DMS79 (cell line): Measurements from ENCODE around the gene DMD.

ENCODE experiments used
- DNase-seq: peaks from one replicate; lab custom pipeline; 2025; lab: John Stamatoyannopoulos, UW

Gene DMD

DNA sequence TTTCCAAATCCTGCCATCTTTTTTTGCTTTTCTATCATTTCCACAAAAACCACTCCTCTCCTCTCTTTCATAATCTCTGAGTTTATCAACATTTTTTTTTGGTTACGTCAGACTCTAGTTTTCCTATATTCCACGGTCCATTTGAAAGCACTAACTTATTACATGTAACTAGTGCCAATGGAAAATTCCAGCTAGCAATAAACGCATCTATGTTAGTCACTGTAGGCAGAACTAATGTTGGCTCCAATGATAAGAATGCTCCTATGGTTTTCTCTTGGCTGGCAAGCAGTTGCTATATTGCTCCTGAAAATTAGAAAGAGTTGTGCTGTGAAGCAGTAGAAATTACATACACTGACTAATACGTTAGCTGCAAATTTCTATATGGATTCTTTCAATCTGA is 1504.9 kb downstream of the DMD start:
- no peak for DNase-seq

DNA sequence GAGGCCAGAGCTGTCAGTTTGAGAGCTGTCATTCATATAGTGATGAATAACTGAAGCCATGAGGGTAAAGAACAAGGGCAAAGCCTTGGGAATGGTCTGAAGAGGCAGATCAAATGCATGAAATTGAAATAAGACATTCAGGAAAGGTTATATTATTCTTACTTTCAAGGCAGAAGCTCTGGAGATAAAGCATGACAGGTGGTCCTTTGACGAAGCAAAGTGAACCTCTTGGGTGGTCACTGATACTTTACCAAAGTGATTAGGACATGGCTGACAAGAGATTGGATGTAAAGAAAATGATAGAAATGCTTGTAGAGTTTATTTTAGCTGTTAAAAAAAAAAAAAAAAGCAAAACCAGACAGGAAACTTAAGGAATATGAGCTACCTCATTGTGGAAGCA is 1505.5 kb downstream of the DMD start:
- no peak for DNase-seq

DNA sequence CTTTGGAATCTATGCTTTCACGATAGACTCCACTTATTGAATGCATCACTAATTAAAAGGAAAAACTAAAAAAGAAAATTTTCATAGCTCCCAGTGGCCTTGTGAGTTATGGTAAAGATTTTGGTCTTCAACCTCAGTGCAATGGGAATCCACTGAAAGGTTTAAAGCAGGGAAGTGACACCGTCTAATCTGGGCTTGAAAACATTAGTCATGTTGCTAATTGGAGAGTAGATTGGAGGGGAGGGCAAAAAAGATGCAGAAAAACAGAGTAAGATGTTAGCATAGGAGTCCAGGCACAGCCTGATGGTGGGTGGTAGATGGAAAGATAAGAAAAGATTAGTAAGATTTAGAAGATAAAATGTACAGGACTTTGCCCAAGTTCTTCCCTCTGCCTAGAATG is 1506.4 kb downstream of the DMD start:
- DNase-seq, result no peak

DNA sequence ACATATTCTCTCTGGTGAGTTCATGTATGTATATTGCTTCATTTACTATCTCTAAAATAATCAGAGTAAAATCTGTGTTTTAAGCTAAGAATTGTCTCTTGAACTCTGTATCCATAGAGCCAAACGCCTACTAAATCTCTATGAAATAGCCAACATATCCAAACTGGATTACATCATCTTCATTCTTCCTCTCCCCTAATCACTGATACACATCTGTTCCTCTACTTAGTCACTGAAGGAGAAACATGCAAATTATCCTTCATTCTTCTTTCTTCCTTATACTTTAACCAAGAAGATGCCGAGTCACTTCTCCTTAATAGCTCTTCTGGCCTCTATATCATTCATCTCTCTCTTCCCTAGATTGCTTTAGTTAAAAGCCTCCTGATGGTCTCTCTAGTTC is 1509.1 kb downstream of the DMD start:
- no peak for DNase-seq

DNA sequence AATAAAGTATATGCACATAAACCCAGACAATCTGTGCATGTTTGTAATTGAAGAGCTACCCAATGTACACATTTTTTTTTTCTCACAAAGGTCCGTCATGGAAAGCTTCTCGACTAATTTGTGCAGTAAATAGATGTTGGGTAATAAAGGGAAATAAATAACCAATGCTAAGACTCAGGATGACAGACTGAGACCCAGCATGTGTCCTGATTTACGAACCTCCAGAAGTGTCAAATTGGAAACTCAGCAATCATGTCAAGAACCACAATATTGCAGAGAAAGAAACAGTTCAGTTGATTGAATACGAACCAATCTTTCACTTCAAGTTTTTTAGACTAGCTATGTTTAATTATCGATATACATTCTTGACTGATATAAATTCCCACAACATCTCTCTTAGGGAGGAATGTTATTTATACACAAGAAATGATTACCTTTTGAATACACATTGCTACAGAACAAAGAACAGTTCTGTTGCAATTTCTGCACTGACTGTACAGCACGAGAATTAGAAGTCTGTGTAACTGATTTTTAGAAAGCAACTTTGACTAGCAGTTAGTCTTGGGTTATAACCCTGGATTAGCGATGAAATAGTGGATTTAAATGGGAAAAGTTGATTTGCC is 1513.9 kb downstream of the DMD start:
- no peak for DNase-seq

DNA sequence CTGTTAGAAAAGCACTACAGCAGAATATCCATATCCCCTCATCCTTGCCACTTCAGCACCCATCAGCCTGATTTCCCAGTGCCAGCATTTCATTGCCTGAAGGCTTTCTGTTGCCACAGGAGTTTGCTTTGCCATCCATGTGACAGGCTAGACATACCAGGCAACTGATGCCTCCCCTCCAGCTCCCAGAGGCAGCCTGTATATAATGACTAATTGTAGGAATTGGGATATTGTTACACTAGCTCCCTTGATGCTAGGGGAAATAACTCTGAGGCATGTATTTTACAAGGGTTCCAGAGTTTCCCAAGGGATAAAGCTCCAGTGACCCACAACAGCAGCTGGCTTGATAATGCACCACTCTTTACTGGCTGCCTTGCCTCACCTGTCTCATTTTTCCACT is 1531.5 kb downstream of the DMD start:
- no peak for DNase-seq

DNA sequence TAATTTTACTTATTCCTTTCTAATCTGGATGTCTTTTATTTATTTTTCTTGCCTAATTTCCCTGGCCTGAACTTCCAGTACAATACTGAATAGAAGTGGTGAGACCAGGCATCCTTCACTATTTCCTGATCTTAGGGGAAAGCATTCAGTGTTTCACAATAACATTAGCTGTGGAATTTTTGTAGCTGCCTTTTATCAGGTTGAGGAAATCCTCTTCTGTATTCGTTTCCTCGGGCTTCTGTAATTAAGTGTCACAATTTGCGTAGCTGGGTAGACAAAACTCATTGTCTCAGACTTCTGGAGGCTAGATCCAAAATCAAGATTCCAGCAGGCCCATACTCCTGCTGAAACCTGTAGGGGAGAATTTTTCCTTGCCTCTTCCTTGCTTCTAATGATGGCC is 1541.1 kb downstream of the DMD start:
- DNase-seq, result no peak

DNA sequence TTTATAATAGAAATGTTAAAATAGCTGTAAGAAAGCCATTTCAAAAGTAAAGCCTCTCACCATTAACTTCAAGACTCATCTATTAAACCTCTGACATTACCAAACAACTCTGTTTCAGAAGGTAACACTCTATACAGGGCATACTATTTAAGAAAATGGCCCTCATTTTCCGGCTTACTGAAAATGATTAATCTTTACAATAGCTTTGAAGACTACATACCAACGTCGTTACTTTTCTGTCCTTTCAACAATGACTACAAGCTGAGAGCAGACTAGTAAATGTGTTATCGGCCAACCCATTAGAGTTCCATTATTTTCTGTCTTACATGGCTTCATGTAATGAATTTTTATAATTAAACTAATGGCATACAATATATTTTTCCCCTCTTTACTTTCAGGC is 1545.9 kb downstream of the DMD start:
- DNase-seq, result no peak

DNA sequence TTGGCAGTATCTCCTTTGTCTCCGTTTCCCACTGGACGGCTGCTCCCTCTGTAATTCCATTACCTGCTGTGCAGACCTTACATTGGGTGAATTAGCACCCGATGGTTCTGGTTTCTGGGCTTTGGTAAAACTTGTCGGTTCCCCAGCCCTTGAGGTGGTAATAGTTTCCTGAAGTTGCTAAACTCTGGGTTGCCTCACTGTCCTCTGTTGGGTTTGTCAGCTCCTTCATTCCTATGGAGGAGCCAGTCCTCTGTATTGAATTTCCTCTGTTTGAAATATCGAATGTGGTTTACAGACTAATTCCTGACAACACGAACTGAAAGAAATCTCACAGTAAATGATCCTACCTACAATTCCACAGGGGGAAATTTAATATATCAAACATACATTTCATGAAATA is 1548.2 kb downstream of the DMD start:
- DNase-seq, result no peak

DNA sequence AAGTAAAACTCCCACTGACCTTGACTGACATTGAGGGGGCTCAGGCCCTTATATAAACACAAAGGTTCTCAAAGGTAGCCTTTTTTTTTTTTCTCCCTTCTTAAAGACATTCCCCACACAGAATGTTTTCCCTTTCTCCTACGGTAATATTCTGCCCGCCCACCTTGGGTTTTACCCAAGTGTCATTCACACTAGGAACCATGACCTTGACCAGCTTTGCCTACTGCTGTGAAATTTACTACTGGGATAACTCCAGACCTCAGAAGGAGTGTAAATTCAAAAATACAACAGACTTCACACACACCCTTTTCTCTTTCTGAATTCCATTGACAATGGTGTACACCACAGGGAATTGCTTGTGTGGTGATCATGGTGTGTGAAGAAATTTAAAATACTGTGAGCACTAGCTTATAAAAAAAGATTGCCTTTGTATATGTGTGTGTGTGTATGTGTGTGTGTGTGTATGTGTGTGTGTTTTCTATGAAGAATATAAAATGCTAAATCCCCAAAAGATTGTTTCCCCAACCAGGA is 1550.0 kb downstream of the DMD start:
- no peak for DNase-seq

DNA sequence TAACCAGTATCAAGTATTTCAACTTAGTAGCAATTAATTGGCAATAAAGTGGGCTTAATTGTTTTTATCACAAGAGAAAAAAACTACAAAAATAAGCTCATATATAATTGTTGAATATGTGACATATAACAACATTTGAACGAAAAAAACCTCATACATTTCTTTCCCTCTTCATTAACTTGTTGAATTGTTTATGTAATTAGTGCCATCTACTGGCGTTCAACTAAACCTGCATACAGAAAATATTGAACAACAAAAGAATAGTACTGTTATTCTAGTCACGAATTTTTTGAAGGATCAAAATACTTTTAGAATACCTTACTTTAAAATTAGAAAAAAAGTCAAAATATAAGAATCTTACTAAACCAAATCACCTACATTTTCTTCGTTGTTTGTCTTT is 1553.0 kb downstream of the DMD start:
- DNase-seq, result no peak

DNA sequence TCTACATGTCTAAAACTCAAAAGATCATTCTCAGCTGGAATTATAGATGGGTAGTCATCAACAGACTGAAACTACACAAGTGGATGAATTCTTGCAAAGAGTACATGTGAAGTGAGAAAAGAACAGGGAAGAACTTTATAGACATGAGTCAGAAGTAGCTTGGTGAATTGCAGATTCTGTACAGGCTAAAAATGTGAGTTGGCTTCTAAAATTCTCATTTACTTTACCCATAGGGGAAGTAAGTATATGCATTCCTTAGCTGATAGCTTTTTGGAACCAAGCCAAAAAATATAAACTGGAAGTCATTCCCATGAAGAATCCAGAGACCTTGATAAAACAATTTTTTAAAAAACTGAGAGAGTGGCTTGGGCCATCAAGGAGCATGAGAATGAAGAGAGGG is 1555.3 kb downstream of the DMD start:
- no peak for DNase-seq

DNA sequence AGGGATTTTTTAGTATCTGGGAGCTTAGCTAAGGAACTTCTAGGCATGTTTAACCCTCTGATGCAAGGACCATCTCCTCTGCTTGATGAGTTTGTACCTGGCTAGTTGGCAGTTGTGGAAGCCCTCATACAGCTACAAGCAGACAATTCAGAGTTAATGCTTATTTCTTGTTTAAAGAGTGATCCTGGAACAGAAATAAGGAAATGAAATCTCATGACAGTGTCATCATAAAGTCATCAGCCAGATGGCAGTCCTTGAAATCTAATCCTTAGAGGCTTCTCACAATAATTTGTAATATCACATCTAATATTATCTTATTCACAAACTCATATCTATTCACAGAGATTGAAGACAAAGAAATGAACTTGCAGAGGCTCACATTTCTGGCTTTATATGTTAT is 1557.9 kb downstream of the DMD start:
- DNase-seq, result no peak

DNA sequence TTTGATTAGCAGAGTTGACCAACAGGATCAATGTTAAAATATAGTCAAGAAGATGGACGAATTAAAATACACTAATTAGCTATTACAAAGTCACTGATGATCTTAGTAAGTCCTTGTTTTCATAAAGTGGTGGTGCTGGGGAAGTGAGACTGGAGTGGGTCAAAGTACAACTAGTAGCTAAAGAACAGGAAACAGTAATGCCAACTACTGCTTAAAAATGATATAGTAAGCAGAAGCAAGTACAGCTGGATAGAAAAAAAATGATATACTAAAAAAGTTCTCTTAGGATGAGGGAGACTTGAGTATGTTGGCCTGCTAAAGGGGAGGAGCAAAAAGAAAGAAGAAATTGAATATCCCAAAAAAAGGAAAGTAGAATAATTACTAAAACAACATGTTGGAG is 1558.7 kb downstream of the DMD start:
- no peak for DNase-seq

DNA sequence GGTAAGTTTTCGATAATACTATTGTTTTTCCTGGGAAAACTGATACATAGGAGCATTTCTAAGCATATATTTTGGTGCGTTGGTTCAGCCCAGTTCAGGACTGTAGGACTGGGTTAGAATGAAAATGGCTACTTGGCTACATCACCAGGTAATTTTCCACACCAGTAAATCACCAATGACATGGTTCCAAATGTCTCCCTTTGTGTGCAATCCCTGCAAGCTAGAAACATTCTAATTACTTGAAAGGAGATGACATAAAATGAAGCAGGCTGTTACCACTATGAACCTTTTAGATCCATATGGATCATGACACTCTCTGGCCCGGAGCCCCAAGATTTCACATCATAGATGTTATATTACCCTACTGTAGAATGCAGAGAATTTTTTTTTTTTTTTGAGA is 1562.1 kb downstream of the DMD start:
- DNase-seq, result no peak

DNA sequence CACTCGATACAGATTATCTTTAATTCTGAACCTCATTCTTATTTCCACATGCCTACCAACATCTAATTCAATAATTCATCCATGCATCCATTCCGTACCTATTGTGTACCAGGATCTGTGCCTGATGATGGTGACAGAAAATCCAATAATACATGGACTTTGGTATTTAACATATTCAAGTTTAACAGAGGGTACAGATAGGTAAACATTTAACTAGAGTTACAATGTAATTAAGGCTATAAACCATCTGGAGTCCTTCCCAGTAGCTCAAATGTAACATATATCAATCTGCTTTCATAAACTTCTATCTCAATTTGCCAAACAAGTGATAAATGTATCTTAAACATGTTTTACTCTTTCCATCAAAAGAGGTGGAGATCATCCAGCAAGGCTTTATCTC is 1578.0 kb downstream of the DMD start:
- DNase-seq, result no peak

DNA sequence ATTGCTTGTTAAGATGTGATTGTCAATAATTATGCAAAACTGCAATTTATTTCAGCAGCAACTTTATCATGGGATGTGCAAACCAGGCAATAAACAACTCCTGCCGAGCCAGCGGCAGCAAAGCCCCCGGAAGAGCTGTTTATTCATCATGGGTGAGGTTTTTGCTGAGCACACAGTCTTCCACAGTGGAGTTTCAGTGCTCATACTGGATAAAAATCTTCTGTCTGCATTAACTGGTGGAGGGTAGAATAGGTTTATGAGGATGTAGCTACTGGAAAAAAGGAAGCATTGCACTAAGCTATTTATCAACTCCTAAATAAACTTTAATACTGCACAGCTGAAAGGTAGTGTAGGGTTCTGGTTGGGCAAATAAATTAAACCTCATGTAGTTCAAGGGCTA is 1582.2 kb downstream of the DMD start:
- no peak for DNase-seq

DNA sequence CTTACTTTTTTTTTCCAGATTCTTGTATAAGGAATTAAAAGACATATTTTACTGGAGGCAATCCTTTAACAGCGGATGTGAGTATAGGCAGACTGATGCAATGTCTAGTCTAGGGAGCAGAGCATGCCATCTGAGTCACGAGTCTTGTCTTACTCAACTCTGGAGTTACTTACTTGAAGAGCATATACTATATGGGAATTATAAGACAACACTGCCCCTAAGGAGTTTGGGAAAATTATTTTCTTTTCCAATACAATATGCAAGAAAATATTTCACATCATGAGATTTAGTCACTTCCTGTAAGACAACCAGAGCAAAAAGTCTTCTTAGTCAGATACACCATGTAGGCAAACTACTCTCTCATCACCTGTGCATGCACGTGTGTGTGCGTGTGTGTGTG is 1602.2 kb downstream of the DMD start:
- no peak for DNase-seq

DNA sequence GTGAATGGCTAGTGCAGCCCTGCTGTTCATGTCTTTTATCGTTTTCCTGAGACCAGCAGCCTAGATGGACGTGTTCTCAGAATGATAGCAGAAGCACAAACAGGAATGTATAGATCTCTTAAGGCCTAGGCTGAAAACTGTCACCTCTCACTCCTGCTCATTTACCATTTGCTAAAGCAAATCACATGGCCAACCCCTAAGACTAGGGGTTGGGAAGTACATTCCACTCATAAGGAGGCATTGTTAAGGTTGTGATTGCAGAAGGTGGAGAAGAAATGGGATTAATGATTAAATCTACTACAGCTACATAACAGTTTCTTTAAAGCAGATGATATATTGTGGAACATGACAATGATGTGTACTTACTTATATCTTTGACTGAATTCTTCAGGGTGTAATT is 1602.7 kb downstream of the DMD start:
- DNase-seq, result no peak

DNA sequence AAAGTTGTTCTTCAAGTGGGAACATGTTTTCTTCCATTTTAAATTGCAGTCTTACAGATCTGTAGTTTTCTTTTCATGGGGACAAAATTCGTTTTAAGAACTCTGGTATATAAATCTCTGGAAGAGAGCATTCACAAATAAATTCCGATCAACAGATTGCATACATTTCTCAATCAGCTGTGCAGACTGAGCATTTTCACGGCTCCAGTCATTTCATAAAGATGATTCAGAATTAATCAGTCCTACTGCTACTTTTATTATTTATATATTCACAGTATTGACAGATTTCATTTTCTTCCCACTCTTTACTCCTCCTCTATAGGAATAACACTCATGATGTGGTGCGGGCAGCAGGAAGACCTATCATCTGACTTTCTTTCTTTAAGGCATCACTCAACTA is 1604.6 kb downstream of the DMD start:
- no peak for DNase-seq

DNA sequence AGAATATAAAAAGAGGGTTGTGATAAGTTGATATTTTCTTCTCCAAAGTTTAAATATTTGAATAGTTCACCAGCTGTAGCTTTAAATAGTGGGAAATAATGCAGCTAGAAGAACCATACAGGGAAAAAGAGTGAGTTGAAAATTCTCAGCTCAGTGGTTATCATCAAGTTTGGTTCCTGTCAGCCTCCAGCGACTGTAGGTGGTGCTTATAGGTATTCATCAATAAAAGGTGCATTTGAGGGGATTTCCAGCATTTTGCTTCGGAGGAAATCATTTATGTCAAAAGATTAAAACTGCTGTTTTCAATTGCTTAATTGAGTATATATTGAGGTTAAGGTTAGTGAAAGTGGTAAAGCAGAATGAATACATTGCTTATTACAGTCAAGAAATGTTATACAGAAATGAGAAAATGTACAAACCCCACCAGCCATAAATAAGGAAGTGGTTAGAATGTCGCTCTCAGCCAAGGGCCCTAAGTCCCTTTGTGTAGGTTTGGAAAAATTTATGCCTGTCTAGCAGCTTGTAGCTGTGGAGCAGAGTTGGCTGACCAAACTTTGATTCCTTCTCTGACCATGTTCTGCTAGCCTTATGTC is 1606.6 kb downstream of the DMD start:
- no peak for DNase-seq

DNA sequence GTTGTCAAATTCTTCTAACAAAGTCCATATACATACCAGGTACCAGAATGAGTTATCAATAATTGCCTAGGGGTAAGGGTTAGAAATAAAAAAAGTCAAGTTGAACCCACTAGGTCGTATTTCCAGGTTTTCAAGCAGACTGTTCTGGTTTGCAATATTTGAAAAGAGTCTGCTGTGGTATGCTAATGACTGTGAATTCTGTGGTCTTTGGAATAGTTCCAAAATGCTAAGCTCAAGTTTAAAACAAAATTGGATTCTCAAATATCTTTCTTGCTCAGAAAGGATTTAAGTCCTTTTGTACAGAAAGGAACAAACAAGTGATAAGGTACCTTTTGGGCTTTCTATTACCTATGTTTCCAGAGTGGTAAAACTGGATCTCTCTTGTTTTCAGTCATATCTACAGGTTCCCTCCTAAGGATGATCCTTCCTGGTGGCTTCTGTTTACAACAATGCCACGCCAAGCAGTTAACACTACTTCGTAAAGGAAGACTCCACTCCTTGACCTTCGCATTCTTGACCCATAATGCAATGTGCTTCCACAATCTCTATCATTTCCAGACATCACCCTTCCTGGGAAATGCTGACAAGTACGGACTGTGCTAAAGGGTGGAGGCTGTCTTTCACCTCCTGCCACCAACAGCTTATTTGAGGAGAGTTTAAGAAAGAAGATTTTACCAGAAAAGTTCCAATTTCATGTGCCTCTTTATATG is 1607.8 kb downstream of the DMD start:
- no peak for DNase-seq

DNA sequence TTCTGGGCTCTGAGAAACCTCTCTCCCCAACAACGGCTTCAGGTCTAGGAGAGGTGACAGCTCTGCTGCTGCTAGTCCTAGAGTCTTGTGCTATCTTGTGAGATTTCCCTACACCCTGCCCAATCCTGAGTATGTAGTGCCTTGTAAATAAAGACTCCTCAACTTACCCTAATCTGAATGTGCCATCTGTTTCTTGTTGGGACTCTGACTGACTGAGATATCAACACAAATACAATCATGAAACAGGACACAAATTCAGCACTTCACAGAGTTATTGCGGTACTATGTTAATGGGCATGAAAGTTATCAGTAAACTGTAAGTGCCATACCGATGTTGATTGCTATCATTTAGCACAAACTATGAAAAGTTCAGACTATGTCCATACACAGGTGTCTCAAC is 1610.5 kb downstream of the DMD start:
- DNase-seq, result no peak

DNA sequence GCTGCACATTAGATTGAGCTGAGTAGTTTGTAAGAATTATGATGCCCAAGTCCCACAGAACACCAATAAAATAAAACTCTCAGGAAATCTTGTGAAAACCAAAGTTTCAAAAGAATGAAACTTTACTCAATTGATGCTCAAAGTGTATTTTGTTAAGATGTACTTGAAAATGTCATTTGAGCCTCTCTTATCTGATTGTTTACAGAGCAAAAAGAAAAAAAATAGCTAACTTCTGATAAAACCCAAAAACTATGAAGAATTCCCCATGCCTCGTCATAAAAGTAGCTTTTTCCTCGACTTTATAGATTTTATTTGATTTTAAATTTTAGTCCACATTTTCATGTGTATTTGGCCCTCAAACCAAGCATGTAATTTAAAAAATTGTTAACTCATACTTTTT is 1618.0 kb downstream of the DMD start:
- no peak for DNase-seq
